ENCODE data around the gene ENPP7. TPM values are rescaled to one million over a fixed set of nuclear protein-coding genes. Genes with fewer than 3 reads are reported as not detected.

The ENPP7 gene
- total RNA-seq, 6 experiments from 2014 or later: not detected

DNA sequence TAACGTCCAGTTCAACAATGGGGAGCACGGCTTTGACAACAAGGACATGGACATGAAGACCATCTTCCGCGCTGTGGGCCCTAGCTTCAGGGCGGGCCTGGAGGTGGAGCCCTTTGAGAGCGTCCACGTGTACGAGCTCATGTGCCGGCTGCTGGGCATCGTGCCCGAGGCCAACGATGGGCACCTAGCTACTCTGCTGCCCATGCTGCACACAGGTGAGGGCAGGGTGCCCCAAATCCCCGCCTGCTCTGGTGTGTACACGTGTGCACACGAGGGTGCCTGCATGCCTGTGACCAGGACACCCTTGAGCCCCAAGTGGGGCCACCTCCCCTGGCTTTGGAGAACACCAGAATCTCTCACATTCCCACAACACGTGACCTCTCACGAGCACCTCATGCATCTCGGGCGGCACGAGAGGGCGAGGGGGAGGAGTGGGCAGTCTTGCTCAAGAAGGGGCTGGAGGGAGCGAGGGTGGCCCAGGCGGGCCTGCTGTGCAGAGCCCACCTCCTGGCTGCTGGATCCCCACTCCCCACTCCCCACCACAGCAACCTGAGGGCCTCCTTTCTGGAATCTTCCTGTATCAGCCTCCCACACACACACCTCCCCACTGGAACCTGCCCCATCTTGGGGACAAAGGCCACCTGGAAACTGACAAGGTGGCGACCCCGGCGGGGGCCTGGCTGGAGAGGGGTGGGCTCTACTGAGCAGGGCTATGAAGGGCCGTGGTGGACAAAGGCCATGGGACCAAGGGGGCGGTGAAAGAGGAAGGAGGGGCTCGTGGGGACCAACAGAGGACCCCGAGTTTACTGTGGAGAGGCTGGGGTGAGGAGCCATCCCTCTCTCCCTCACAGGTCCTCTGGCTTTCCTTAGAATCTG, 6.5 kb downstream of the ENPP7 start:
- Mint-ChIP-seq H3K9me3 (no peaks in the 10 kb centered on the region), H3K4me3 (no peak overlapping the region), H3K36me3 (ENCODE audit: low read depth) (no peaks in the 10 kb centered on the region), H3K27me3 (ENCODE audit: insufficient read depth) (peaks cover 47% of the 10 kb centered on the region), H3K27ac (no peak overlapping the region), H3K4me1 (ENCODE audit: low read depth) (peaks cover 11% of the 10 kb centered on the region; the same call in 1 of the 2 replicates)
- no peak for DNase-seq
- TF ChIP-seq, protein P1, sequence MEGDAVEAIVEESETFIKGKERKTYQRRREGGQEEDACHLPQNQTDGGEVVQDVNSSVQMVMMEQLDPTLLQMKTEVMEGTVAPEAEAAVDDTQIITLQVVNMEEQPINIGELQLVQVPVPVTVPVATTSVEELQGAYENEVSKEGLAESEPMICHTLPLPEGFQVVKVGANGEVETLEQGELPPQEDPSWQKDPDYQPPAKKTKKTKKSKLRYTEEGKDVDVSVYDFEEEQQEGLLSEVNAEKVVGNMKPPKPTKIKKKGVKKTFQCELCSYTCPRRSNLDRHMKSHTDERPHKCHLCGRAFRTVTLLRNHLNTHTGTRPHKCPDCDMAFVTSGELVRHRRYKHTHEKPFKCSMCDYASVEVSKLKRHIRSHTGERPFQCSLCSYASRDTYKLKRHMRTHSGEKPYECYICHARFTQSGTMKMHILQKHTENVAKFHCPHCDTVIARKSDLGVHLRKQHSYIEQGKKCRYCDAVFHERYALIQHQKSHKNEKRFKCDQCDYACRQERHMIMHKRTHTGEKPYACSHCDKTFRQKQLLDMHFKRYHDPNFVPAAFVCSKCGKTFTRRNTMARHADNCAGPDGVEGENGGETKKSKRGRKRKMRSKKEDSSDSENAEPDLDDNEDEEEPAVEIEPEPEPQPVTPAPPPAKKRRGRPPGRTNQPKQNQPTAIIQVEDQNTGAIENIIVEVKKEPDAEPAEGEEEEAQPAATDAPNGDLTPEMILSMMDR (IDR thresholded peaks at IDR 0.05): no peak

DNA sequence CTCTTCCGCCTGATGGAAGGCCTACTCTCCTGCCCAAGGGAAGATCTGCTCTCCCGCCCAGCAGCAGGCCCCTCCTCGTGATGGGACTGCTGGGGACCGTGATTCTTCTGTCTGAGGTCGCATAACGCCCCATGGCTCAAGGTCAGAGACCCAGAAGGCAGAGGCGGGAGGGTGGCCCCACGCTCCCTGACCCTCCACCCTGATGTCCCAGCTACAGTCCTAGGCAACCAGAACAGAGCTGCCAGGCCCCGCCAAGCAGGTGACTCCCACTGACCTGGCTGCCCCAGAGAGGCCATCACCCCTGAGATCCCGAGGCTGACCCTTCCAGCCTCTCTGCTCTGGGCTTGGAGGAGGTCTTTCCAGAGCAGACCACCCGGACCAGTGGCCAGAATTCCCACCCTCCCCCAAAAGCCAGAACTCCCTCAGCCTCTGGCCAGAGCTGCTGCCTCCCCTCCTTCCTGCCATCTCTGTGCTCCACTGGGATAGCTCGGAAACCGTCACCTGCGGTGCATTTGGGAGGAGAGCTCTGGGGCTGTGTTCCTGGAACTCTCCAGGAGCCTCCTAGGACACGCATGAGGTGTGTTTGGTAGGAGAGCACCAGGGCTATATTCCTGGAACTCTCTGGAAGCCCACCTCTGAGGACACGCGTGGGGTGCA, 7.3 kb downstream of the ENPP7 start:
- H3K36me3 Mint-ChIP-seq (ENCODE audit: low read depth): no peaks in the 10 kb centered on the region
- H3K4me3 Mint-ChIP-seq: no peak overlapping the region
- H3K9me3 Mint-ChIP-seq: no peaks in the 10 kb centered on the region
- H3K27me3 Mint-ChIP-seq (ENCODE audit: insufficient read depth): peaks cover 48% of the 10 kb centered on the region
- no peak for DNase-seq
- peaks cover 11% of the 10 kb centered on the region; the same call in 1 of the 2 replicates for H3K4me1 Mint-ChIP-seq (ENCODE audit: low read depth)
- H3K27ac Mint-ChIP-seq: no peak overlapping the region
- TF ChIP-seq, protein P1 (IDR thresholded peaks at IDR 0.05): no peak

DNA sequence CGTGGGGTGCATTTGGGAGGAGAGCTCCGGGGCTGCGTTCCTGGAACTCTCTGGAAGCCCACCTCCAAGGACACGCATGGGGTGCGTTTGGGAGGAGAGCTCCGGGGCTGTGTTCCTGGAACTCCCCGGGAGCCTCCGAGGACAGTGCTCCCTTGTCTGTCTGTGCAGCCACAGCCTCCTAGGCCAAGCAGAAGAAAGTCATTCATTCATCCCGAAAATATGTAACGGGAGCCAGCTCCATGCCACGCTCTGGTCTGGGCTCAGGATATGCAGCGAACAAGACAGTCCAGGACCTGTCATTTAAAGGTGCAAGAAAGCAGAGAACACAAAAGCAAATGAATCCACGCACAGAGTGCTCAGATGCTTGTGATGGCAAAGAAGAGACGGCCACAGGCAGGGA, 7.9 kb downstream of the ENPP7 start:
- Mint-ChIP-seq H3K36me3 (ENCODE audit: low read depth) (no peaks in the 10 kb centered on the region), H3K27me3 (ENCODE audit: insufficient read depth) (peaks cover 54% of the 10 kb centered on the region), H3K9me3 (no peaks in the 10 kb centered on the region), H3K4me1 (ENCODE audit: low read depth) (peaks cover 11% of the 10 kb centered on the region; the same call in 1 of the 2 replicates), H3K4me3 (no peak overlapping the region), H3K27ac (no peak overlapping the region)
- DNase-seq: no peak
- TF ChIP-seq, protein P1 (IDR thresholded peaks at IDR 0.05): no peak

DNA sequence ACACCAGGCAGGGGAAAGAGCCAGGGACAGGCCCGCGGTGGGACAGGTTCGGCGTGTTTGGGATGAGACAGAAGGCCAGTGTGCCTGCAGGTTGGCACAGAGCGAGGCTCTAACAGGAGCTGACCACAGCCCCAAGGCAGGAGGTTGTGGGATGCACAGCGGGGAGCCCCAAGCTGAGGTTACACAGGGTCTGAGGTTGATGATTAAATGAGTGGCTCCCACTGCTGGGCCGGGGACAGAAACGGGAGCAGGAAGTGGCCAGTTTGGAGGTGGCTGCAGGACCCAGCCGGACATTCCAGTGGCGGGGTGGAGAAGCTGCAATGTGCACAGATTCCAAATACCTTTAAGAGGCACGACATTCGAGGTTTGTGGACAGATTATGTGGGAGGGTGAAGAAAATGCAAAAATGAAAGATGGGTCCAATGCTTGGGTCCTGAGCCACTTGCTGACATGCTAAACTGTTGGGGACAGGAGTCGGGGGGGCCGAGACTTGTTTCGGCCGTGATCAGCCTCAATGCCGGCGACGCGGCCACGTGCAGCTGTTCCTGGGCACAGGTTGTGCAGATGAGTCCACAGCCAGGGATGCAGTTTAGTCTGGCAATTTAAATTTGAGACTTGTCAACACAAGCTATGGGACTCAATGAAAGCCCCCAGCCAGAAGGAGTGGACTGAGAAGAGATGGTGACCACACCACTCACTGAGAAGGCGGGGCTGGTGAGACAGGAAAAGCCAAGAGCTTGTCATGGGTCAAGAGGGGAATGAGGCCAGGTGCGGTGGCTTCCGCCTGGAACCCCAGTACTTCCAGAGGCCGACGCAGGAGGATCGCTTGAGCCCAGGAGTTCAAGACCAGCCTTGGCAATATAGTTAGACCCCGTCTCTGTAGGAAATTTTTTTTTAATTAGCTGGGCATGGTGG, 8.7 kb downstream of the ENPP7 start:
- no peak overlapping the region for H3K4me3 Mint-ChIP-seq

More for the DNA sequence above, 8.7 kb downstream of the ENPP7 start:
- H3K27me3 Mint-ChIP-seq (ENCODE audit: insufficient read depth): peaks cover 58% of the 10 kb centered on the region
- H3K9me3 Mint-ChIP-seq: no peaks in the 10 kb centered on the region
- no peaks in the 10 kb centered on the region for H3K36me3 Mint-ChIP-seq (ENCODE audit: low read depth)
- H3K27ac Mint-ChIP-seq: no peak overlapping the region
- TF ChIP-seq, protein P1 (IDR thresholded peaks at IDR 0.05): no peak
- DNase-seq: no peak
- peaks cover 11% of the 10 kb centered on the region; the same call in 1 of the 2 replicates for H3K4me1 Mint-ChIP-seq (ENCODE audit: low read depth)

Data from HFFc6 (cell line).